Hematopoietic multipotent progenitor cell treated with erythropoietin and hydrocortisone succinate and interleukin-3 and kit ligand, for 17 days (in vitro differentiated cells): ENCODE results near the gene UVRAG.
A peak's percentile ranks its signal among the peaks of the same experiment; 100 is the strongest.
"Not testable (repeated sequence)": the region's sequence is repeated elsewhere in the genome, so short reads cannot be mapped to it uniquely, and the experiment has no call there.

Experiments
- DNase-seq: peaks from one replicate; pipeline ENCODE4 v3.0.0-alpha.2; 2015; ENCODE audit warnings: low spot score

UVRAG gene

DNA sequence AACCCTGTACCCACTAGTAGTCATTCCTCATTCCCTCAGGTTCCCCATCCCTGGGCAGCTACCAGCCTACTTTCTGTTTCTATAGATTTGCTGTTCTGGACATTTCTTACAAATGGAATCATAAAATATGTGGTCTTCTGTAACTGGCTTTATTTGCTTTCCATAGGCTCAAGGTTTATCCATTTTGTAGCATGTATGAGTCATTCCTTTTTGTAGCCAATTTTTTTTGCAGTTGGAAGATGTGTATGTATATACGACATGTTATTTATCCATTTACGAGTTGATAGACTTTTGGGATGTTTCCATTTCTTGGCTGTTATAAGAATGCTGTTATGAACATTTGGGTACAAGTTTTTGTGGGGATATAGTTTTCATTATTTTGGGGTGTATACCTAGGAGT, 260.7 kb downstream of the UVRAG start:
- no peak for DNase-seq

- not testable (repeated sequence) for DNase-seq
These were observed 261.2 kb downstream of the UVRAG start for GRCh38 chr11:76076253-76076652.

- no peak for DNase-seq
These were observed 261.7 kb downstream of the UVRAG start for GRCh38 chr11:76076749-76077148.

GRCh38 chr11:76077575-76078150, 262.7 kb downstream of the UVRAG start:
- DNase-seq, result no peak

- not testable (repeated sequence) for DNase-seq
These were observed 266.1 kb downstream of the UVRAG start for GRCh38 chr11:76081084-76081483.

- DNase-seq, result no peak
These were observed 268.8 kb downstream of the UVRAG start for GRCh38 chr11:76083563-76084451.

GRCh38 chr11:76085270-76085669, 270.3 kb downstream of the UVRAG start:
- DNase-seq, result no peak

DNA sequence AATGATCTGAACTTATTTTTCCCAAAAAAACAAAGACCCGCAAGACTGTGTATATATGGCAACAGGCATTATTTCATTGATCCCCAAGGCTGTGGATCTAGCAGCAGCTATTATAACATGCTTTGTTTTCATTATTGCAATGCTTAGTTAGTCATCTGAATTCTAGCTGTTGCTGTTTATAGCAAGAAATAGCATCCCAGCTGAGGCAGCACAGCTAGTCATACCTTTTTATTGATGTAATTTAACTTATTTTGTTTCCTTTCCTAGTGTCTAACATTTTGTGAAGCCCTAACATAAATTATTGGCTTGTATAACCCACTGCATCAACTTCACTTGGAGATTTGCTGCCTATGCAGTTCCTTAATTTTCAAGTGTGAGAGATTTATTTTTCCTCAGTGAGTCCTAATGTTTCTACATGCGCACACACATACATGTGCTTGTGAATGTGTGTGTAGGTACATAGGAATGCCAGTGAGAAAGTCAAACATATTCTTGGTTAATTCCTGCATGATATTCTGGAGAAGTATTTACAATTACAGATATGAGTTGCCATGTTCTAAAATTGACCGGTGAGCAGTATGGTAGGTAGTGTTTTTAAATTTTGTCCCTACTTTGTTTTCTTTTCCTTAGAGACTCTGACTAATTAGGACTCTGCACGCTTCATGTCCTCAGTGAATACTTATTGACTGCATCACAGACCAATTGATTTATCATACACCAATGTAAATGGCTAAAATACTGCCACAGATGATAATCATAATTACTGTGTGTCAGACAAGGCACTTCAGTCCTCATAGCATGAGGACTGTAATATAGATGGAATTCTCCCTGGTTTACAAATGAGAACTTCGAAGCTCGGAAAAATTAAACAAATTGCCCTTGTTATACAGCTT, 272.0 kb downstream of the UVRAG start:
- no peak for DNase-seq

- no peak for DNase-seq
These were observed 272.7 kb downstream of the UVRAG start for GRCh38 chr11:76087749-76088148.

DNA sequence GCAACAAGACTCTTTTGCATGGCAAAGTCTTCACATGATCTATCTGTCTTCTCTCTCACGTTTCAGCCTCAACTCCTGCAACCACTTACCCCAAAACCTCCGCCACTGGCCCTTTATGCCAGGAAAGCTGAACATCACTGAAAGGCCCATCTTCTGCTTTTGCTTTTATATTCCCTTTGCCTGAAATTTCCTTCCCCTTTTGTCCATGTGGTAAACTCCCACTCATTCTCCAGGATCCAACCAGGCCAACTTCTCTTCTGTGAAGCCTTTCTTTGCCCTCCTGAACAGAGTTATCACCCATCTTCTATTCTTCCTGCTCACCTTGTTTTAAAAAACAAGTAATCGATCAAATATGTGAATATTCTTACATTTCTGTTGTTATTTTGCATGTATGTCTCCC, 273.5 kb downstream of the UVRAG start:
- no peak for DNase-seq

- DNase-seq, result no peak
These were observed 275.2 kb downstream of the UVRAG start for GRCh38 chr11:76090174-76090573.

DNA sequence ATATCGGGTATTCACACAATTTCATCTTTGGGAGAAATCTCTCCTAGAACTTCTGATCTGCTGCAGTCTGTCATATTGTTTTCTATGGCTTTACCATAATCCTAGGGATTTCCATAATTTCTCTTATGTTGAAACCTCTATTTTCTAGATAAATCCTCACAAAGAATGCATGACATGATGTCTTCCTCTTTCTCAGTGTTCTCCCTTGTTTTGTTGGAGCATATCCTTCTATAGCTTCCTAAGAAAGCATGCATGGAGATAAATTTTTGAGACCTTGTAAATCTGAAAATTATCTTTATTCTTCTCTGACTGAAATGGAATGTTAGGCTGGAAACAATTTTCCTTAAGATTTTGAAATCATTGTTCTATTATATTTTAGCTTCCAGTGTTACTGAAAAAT, 275.8 kb downstream of the UVRAG start:
- no peak for DNase-seq

- DNase-seq, result no peak
These were observed 279.7 kb downstream of the UVRAG start for GRCh38 chr11:76094740-76095139.

DNA sequence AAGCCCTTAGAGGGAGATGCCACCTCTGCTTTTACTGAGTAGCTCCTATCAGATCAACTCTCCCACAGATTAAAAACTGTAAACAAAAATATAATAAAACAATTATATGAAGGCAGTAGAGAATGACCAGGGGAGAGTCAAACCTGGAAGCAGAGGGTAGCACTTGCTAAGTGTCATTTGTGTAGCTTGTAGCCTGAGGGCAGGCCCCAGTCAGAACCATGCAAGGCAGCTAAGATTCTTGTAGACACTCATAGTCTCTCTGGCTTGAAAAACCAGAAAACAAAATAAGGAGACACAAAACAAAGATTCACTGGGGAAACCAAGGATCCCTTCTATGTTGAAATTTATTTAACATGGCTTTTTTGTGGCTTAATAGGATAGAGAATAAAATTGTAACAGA, 280.9 kb downstream of the UVRAG start:
- DNase-seq, result no peak

- no peak for DNase-seq
These were observed 281.5 kb downstream of the UVRAG start for GRCh38 chr11:76096552-76096951.

DNA sequence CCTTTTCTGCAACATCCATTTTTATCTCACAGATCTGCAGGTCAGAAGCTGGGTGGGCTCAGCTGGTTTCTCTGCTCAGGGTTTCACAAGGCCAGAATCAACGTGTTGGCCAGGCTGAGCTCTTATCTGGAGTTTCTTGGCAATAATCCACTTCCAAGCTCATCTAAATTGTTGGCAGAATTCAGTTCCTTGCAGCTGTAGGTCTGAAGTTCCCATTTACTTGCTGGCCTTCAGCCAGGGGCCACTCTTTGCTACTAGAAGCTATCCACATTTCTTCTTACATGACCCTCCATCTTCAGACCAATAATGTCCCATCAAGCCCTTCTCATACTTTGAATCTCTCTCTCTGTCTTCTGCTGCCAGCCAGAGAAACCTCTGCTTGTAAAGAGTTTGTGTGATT, 287.8 kb downstream of the UVRAG start:
- DNase-seq, result no peak

- DNase-seq, result no peak
These were observed 288.4 kb downstream of the UVRAG start for GRCh38 chr11:76103460-76103859.

GRCh38 chr11:76104285-76104684, 289.3 kb downstream of the UVRAG start:
- DNase-seq, result no peak

DNA sequence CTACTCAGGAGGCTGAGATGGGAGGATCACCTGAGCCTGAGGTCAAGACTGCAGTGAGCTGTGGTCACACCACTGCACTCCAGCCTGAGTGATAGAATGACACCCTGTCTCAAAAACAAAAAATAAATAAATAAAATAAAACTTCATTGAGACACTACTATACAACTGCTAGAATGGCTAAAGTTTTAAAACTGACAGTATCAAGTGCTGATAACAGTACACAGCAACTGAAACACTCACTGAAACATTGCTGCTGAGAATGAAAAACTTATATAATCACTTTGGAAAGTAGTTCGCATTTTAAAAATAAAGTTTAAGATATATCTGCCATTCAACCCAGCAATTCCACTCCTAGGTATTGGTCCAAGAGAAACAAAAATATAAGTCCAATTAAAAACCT, 290.6 kb downstream of the UVRAG start:
- no peak for DNase-seq

DNA sequence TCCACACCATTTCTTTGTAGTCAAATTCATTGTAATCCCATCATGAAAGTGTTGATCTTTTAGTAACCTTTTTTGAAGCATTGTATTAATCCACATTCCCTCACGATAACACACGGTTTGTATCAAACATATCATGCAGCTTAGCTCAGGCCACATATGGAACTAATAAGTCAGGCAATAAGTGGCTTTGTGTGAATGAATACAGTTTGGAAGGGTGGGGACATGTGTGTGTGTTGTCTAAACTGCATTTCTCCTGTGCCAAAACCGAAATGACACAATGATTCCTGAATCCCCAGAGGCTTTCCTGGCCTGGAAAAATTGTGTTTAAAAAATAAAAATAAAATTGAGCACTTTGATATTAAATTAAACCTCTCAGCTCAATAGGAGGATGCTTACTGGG, 293.0 kb downstream of the UVRAG start:
- no peak for DNase-seq

- no peak for DNase-seq
These were observed 299.2 kb downstream of the UVRAG start for GRCh38 chr11:76114238-76114637.

DNA sequence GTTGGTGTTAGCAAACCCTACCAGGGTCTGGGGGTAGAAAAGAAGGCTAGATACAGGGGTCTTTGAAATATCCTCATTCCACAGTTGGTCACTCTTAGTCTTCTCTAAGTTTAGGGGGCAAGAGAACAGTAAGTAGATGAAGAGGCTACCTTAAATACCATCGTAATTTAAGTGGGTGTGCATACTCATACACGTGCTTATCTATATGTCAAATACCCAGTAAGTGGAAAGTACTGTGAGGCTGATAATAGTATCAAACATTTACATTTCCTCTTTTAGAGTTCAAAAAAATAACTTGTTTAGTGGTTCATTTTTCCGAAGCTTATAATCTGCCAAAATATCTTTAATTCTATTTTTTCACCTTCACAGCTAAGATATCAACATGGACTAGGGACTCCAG, 300.5 kb downstream of the UVRAG start:
- DNase-seq, result peak; percentile 30

GRCh38 chr11:76119032-76119431, 304.0 kb downstream of the UVRAG start:
- DNase-seq, result no peak
